Midbrain (tissue), 1 donor: ENCODE data around the gene KCNJ10.

Source experiments
- DNase-seq: peaks from one replicate; lab custom pipeline; 2025; lab: John Stamatoyannopoulos, UW

The KCNJ10 gene

GRCh38 chr1:160083968-160084770 is 14.2 kb upstream of the KCNJ10 start:
- DNase-seq, result no peak

- DNase-seq, result no peak
These were observed 13.0 kb upstream of the KCNJ10 start for GRCh38 chr1:160082926-160083325.

GRCh38 chr1:160082487-160082886 is 12.5 kb upstream of the KCNJ10 start:
- no peak for DNase-seq

GRCh38 chr1:160081261-160081936 is 11.4 kb upstream of the KCNJ10 start, which contains the start of gene KCNJ9:
TSS of gene KCNJ9 (plus strand) at chr1:160081538. CDS start at chr1:160084031, 2,493 bp downstream.
- peak; percentile 89 for DNase-seq

GRCh38 chr1:160080381-160081100 is 10.6 kb upstream of the KCNJ10 start:
- no peak for DNase-seq

GRCh38 chr1:160079448-160079847 is 9.5 kb upstream of the KCNJ10 start:
- no peak for DNase-seq

- peak; percentile 85 for DNase-seq
These were observed 8.7 kb upstream of the KCNJ10 start for GRCh38 chr1:160078512-160079195.

GRCh38 chr1:160077486-160077885 is 7.5 kb upstream of the KCNJ10 start:
- DNase-seq, result no peak

- DNase-seq, result no peak
These were observed 6.3 kb upstream of the KCNJ10 start for GRCh38 chr1:160076295-160076694.

- DNase-seq, result no peak
These were observed 5.9 kb upstream of the KCNJ10 start for GRCh38 chr1:160075836-160076235.

- no peak for DNase-seq
These were observed 4.9 kb upstream of the KCNJ10 start for GRCh38 chr1:160074865-160075264.

- no peak for DNase-seq
These were observed 1.3 kb upstream of the KCNJ10 start for GRCh38 chr1:160071289-160071688.

GRCh38 chr1:160070243-160071163 is 543 bp upstream of the KCNJ10 start:
- peak; percentile 92 for DNase-seq

GRCh38 chr1:160068225-160068624 is 1.7 kb downstream of the KCNJ10 start:
- peak; percentile 92 for DNase-seq

GRCh38 chr1:160066829-160067745 is 2.9 kb downstream of the KCNJ10 start:
- DNase-seq, result peak; percentile 28

- no peak for DNase-seq
These were observed 5.2 kb downstream of the KCNJ10 start for GRCh38 chr1:160064746-160065145.

- no peak for DNase-seq
These were observed 5.8 kb downstream of the KCNJ10 start for GRCh38 chr1:160064164-160064563.

- DNase-seq, result peak; percentile 36
These were observed 6.8 kb downstream of the KCNJ10 start for GRCh38 chr1:160063176-160063575.

GRCh38 chr1:160062230-160062532 is 7.8 kb downstream of the KCNJ10 start:
- DNase-seq, result peak; percentile 97
